HG02623 (cell line): ENCODE results near the gene C14orf119.

ENCODE experiments used
- ATAC-seq: cut with Tn5 transposase; IDR thresholded peaks from one replicate; pipeline ENCODE4 v1.9.1; 2021; ENCODE audit warnings: moderate library complexity; ENCODE audit not compliant: unreplicated experiment

Gene C14orf119

DNA sequence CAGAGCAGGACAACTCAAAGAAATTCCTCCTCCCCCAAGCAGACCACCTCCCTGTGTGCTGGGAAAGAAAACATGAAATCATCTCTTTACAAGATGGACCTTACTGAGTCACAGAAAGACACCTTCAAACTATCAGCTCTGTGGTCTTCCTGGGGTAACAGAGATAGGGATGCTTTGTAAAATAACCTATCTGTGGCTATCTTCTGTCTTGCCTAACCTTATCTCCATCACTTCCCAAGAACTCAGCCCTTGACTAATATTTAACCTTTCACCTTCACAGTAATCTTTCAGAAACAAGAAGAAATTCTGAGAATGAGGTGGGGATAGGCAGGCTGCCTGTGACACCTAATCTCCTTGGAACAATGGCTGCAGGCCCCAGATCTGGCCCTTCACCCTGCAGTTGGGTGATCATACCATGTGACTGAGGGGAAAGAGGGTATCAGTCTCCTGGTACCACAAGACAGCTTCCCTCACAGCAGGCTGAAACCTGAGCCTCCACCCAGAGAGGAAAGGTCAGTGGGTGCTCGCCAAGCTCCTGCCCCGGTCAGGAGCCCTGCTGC is 51.1 kb downstream of the C14orf119 start:
- ATAC-seq = no peak

- no peak for ATAC-seq
Measured at GRCh38 chr14:23146980-23147379, 51.7 kb downstream of the C14orf119 start.

DNA sequence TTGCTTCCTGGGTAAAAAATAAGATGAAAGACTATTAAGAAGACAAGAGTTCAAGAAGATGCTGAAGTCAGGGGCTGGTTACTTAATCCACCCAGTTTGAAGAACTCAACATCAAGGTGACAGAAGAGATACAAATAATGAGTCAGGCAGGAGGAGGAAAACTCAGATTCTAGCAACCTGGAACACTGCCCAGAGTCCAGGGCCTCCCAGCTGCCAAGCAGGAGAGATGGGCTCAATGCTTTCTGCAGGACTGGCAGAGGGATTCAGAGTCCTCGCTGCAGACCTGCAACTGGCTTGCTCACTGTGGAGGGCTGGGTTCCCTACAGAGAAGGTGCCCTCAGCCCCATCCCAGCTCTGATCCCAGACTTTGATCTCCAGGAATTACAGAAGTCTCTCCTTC is 52.4 kb downstream of the C14orf119 start:
- no peak for ATAC-seq

- ATAC-seq = no peak
Measured at GRCh38 chr14:23148591-23149249, 53.4 kb downstream of the C14orf119 start.

- no peak for ATAC-seq
Measured at GRCh38 chr14:23149745-23150144, 54.4 kb downstream of the C14orf119 start.
